ENCODE results near the gene CC2D1A.

The CC2D1A gene

GRCh38 chr19:13870873-13871272, 35.1 kb upstream of the CC2D1A start:
- DNase-seq (ENCODE audit: extremely low read depth, low read depth), result no peak
- H3K4me3 ChIP-seq (replicated peaks; ENCODE audit: low read depth, low read length), result no peak overlapping the region
- TF ChIP-seq CTCF (IDR thresholded peaks at IDR 0.05; ENCODE audit: low read depth, low read length, missing control alignments), result no peak

GRCh38 chr19:13872339-13872694, 33.7 kb upstream of the CC2D1A start:
- no peak for TF ChIP-seq CTCF (IDR thresholded peaks at IDR 0.05; ENCODE audit: low read depth, low read length, missing control alignments)
- DNase-seq (ENCODE audit: extremely low read depth, low read depth), result no peak
- no peak overlapping the region for H3K4me3 ChIP-seq (replicated peaks; ENCODE audit: low read depth, low read length)

GRCh38 chr19:13872695-13873389, 33.2 kb upstream of the CC2D1A start:
- H3K4me3 ChIP-seq (replicated peaks; ENCODE audit: low read depth, low read length), result 0 out of 2 replicates have a peak overlapping the region, but pooled peaks have one; percentile 11
- no peak for DNase-seq (ENCODE audit: extremely low read depth, low read depth)
- TF ChIP-seq CTCF (IDR thresholded peaks at IDR 0.05; ENCODE audit: low read depth, low read length, missing control alignments), result no peak

GRCh38 chr19:13873834-13874515, 32.0 kb upstream of the CC2D1A start:
- no peak for DNase-seq (ENCODE audit: extremely low read depth, low read depth)
- H3K4me3 ChIP-seq (replicated peaks; ENCODE audit: low read depth, low read length), result no peak overlapping the region
- no peak for TF ChIP-seq CTCF (IDR thresholded peaks at IDR 0.05; ENCODE audit: low read depth, low read length, missing control alignments)

- H3K4me3 ChIP-seq (replicated peaks; ENCODE audit: low read depth, low read length), result no peak overlapping the region
- DNase-seq (ENCODE audit: extremely low read depth, low read depth), result no peak
- TF ChIP-seq CTCF (IDR thresholded peaks at IDR 0.05; ENCODE audit: low read depth, low read length, missing control alignments), result no peak
Observed at GRCh38 chr19:13875824-13876223, 30.2 kb upstream of the CC2D1A start.

GRCh38 chr19:13876834-13877233, 29.2 kb upstream of the CC2D1A start, which contains the start of gene NANOS3:
TSS of gene NANOS3 (plus strand) at chr19:13877134. CDS start at chr19:13877249, 115 bp downstream.
- DNase-seq (ENCODE audit: extremely low read depth, low read depth), result no peak
- H3K4me3 ChIP-seq (replicated peaks; ENCODE audit: low read depth, low read length), result no peak within 1 kb of the TSS
- no peak for TF ChIP-seq CTCF (IDR thresholded peaks at IDR 0.05; ENCODE audit: low read depth, low read length, missing control alignments)
